ENCODE results near the gene PINK1. TPM values are rescaled to one million over a fixed set of nuclear protein-coding genes. Genes with fewer than 3 reads are reported as not detected.

The PINK1 gene
- total and polyA plus RNA-seq, 2 of the 13 experiments (the other 11 are each of a cell fraction or from before 2014, with no cell fraction given) = 15.3 to 16.1 TPM

GRCh38 chr1:20695515-20695914 lies 62.3 kb downstream of the PINK1 start:
- H3K79me2 ChIP-seq (ENCODE audit: insufficient read depth, low read length) = no peaks in the 10 kb centered on the region
- CTCF ChIA-PET (ENCODE audit: low intra/inter-chr PET ratio, low total read pairs) = interaction anchor here (1.8 kb wide), 1 partner anchor 499 kb away, joined by 27 read pairs; no protein-coding TSS in a partner anchor
- 50% methylated on average over 10 of the region's 10 CpGs for WGBS (ENCODE audit: low lambda C conversion rate)
- POLR2A ChIA-PET = no interaction called here
- in situ Hi-C loops (cut with HindIII; ENCODE audit: extremely low pct_ligation_motif_present, low pct_unique_long_range_greater_than_20kb) = no loop called here
- H3K4me1 ChIP-seq (ENCODE audit: insufficient read depth, low read length) = peaks cover 25% of the 10 kb centered on the region
- no peaks in the 10 kb centered on the region for H3K9me3 ChIP-seq (ENCODE audit: low read length)
- H3K27me3 ChIP-seq (ENCODE audit: control insufficient read depth in 1 of 2, insufficient read depth in 2 of 2, low read length in 2 of 2) = peaks cover 6 to 26% of the 10 kb centered on the region in 2 experiments; a peak in 4 of 5 replicates
- FAIRE-seq = no peak
- BruUV-seq (replicated peaks) = no TSS peak
- TF ChIP-seq ZNF761 (CRISPR knock-in tag; conservative IDR thresholded peaks at IDR 0.05) (0 out of 2 replicates have a peak, but pooled peaks have one; percentile 4), NFKB2 (CRISPR knock-in tag; IDR thresholded peaks at IDR 0.05; ENCODE audit: borderline replicate concordance) (no peak)
- no peaks in the 10 kb centered on the region for H3K36me3 ChIP-seq (replicated peaks in 1 of 2; ENCODE audit: control insufficient read depth in 1 of 2, insufficient read depth in 2 of 2, low read length in 2 of 2)
- no peak overlapping the region for H3K4me2 ChIP-seq (ENCODE audit: low read depth, low read length)
- intact Hi-C loops (cut with micrococcal nuclease; ENCODE audit: unreplicated experiment) = no loop called here
- H2AFZ ChIP-seq (ENCODE audit: low read length) = no peak overlapping the region
- no peak overlapping the region for H3K4me3 ChIP-seq (replicated peaks in 1 of 3; ENCODE audit: insufficient read depth in 1 of 3, low read depth in 2 of 3, low read length in 3 of 3)
- no peak for DNase-seq (ENCODE audit: low spot score)
- H4K20me1 ChIP-seq (ENCODE audit: insufficient read depth, low read length) = no peaks in the 10 kb centered on the region
- ATAC-seq = no peak
- no peak overlapping the region for H3K9ac ChIP-seq (ENCODE audit: insufficient read depth, low read depth, low read length)
- no peak overlapping the region for H3K27ac ChIP-seq (ENCODE audit: extremely low read length, insufficient read depth, low read length)

- BruUV-seq (replicated peaks) = no TSS peak
- POLR2A ChIA-PET = interaction anchor here (1.0 to 2.0 kb wide), 8 partner anchors 10 to 499 kb away, joined by 3 to 13 read pairs (median 5); partner anchors contain the start of genes DDOST, HP1BP3 and SH2D5
- H3K9me3 ChIP-seq (ENCODE audit: low read length) = no peaks in the 10 kb centered on the region
- in situ Hi-C loops (cut with HindIII; ENCODE audit: extremely low pct_ligation_motif_present, low pct_unique_long_range_greater_than_20kb) (no loop called here), intact Hi-C loops (cut with micrococcal nuclease; ENCODE audit: unreplicated experiment) (loop anchor here (1.0 to 2.0 kb wide), 2 partner anchors 37 to 498 kb away; no protein-coding TSS in a partner anchor)
- H3K4me2 ChIP-seq (ENCODE audit: low read depth, low read length) = peak overlapping the region; percentile 81
- no peaks in the 10 kb centered on the region for H3K36me3 ChIP-seq (replicated peaks in 1 of 2; ENCODE audit: control insufficient read depth in 1 of 2, insufficient read depth in 2 of 2, low read length in 2 of 2)
- peak overlapping the region; percentile 49; the same call in 1 of the 2 replicates for H3K9ac ChIP-seq (ENCODE audit: insufficient read depth, low read depth, low read length)
- no peak overlapping the region for H2AFZ ChIP-seq (ENCODE audit: low read length)
- H3K79me2 ChIP-seq (ENCODE audit: insufficient read depth, low read length) = no peaks in the 10 kb centered on the region
- CTCF ChIA-PET (ENCODE audit: low intra/inter-chr PET ratio, low total read pairs) = interaction anchor here (1.6 to 1.8 kb wide), 2 partner anchors 37 to 498 kb away, joined by 4 to 27 read pairs; no protein-coding TSS in a partner anchor
- H3K27ac ChIP-seq (ENCODE audit: extremely low read length, insufficient read depth, low read length) = no peak overlapping the region
- no peaks in the 10 kb centered on the region for H4K20me1 ChIP-seq (ENCODE audit: insufficient read depth, low read length)
- FAIRE-seq = peak; percentile 12
- ATAC-seq = peak; percentile 88
- peaks cover 36% of the 10 kb centered on the region for H3K4me1 ChIP-seq (ENCODE audit: insufficient read depth, low read length)
- DNase-seq (ENCODE audit: low spot score) = peak; percentile 76
- peak overlapping the region; percentile 61 to 76 (median 68) for H3K4me3 ChIP-seq (replicated peaks in 1 of 3; ENCODE audit: insufficient read depth in 1 of 3, low read depth in 2 of 3, low read length in 3 of 3)
- H3K27me3 ChIP-seq (ENCODE audit: control insufficient read depth in 1 of 2, insufficient read depth in 2 of 2, low read length in 2 of 2) = peaks cover 6 to 31% of the 10 kb centered on the region in 2 experiments; a peak in 4 of 5 replicates
- 1% methylated on average over 16 of the region's 46 CpGs for WGBS (ENCODE audit: low lambda C conversion rate)
- TF ChIP-seq AHR (CRISPR knock-in tag; IDR thresholded peaks at IDR 0.05) = 0 out of 2 replicates have a peak, but pooled peaks have one; percentile 15
- TF ChIP-seq NCOA1 (CRISPR knock-in tag; IDR thresholded peaks at IDR 0.05) = no peak
- no peak for TF ChIP-seq KDM5A (IDR thresholded peaks at IDR 0.05; ENCODE audit: borderline replicate concordance, low read length)
- TF ChIP-seq MBD4 (IDR thresholded peaks at IDR 0.05; ENCODE audit: borderline replicate concordance, low read length) = no peak
- TF ChIP-seq ZNF670 (CRISPR knock-in tag; IDR thresholded peaks at IDR 0.05; ENCODE audit: borderline replicate concordance) = no peak
- no peak for TF ChIP-seq TOE1 (CRISPR knock-in tag; IDR thresholded peaks at IDR 0.05)
- TF ChIP-seq ZNF747 (CRISPR knock-in tag; IDR thresholded peaks at IDR 0.05; ENCODE audit: borderline replicate concordance) = no peak; the same call in 1 of the 2 replicates
- TF ChIP-seq NR1H2 (CRISPR knock-in tag; IDR thresholded peaks at IDR 0.05; ENCODE audit: borderline replicate concordance, low read depth) = no peak
- no peak for TF ChIP-seq NR2F2 (IDR thresholded peaks at IDR 0.05; ENCODE audit: borderline replicate concordance, low read depth)
- no peak for TF ChIP-seq PRPF4 (IDR thresholded peaks at IDR 0.05; ENCODE audit: low read depth, low read length, poor library complexity, severe bottlenecking)
- TF ChIP-seq SRSF1 (optimal IDR thresholded peaks at IDR 0.05; ENCODE audit: low read depth, low read length) = no peak
- TF ChIP-seq BCL6 (CRISPR knock-in tag; IDR thresholded peaks at IDR 0.05) = no peak
- TF ChIP-seq ZNF552 (CRISPR knock-in tag; IDR thresholded peaks at IDR 0.05; ENCODE audit: borderline replicate concordance) = no peak; the same call in 1 of the 2 replicates
- TF ChIP-seq RBAK (CRISPR knock-in tag; IDR thresholded peaks at IDR 0.05) = no peak
- TF ChIP-seq ZMAT5 (CRISPR knock-in tag; IDR thresholded peaks at IDR 0.05; ENCODE audit: borderline replicate concordance, low read depth) = no peak
Measured at GRCh38 chr1:20696397-20697333, 63.4 kb downstream of the PINK1 start.

Data from HepG2 (cell line).